Fibroblast of pulmonary artery (primary cell): ENCODE measurements around the gene ANXA11.
A peak's percentile ranks its signal among the peaks of the same experiment; 100 is the strongest.
"Not testable (repeated sequence)": the region's sequence is repeated elsewhere in the genome, so short reads cannot be mapped to it uniquely, and the experiment has no call there.

Experiments
- DNase-seq: peaks from one replicate; pipeline ENCODE4 v3.0.0-alpha.2; 2010; ENCODE audit warnings: low read depth
- H3K4me3 ChIP-seq: replicated peaks from 2 replicates; pipeline ENCODE4 v1.5.1; 2011; ENCODE audit warnings: low read depth, mild to moderate bottlenecking, control low read depth, low read length, moderate library complexity
- TF ChIP-seq, protein P1 (sequence below): IDR thresholded peaks from 2 replicates; pipeline ENCODE4 v1.5.1; 2011; ENCODE audit warnings: mild to moderate bottlenecking, control low read depth, low read length, inconsistent platforms; ENCODE audit errors: missing control alignments

ANXA11 gene

DNA sequence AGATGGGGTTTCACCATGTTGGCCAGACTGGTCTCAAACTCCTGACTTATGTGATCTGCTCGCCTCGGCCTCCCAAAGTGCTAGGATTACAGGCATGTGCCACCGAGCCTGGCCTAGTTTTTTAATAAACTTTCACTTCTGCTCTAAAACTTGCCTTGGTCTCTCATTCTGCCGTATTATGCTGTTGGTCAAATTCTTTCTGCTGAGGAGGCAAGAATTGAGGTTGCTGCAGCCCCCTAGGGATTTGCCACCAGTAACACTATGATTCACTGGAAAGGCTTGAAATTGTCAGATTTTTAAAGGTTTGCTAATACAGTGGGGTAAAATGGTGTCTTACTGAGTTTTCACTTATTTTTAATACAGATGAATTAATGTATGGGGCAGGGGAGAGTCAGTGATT is 21.4 kb upstream of the ANXA11 start:
- not testable (repeated sequence) for DNase-seq, H3K4me3 ChIP-seq

GRCh38 chr10:80223031-80223419 is 17.7 kb upstream of the ANXA11 start:
- not testable (repeated sequence) for H3K4me3 ChIP-seq, DNase-seq

GRCh38 chr10:80218878-80219277 is 13.5 kb upstream of the ANXA11 start:
- not testable (repeated sequence) for H3K4me3 ChIP-seq, DNase-seq

- not testable (repeated sequence) for H3K4me3 ChIP-seq, DNase-seq
These were observed 9.1 kb upstream of the ANXA11 start for GRCh38 chr10:80214368-80214982.

GRCh38 chr10:80212535-80213115 is 7.3 kb upstream of the ANXA11 start:
- not testable (repeated sequence) for H3K4me3 ChIP-seq, DNase-seq

- TF ChIP-seq, protein P1, sequence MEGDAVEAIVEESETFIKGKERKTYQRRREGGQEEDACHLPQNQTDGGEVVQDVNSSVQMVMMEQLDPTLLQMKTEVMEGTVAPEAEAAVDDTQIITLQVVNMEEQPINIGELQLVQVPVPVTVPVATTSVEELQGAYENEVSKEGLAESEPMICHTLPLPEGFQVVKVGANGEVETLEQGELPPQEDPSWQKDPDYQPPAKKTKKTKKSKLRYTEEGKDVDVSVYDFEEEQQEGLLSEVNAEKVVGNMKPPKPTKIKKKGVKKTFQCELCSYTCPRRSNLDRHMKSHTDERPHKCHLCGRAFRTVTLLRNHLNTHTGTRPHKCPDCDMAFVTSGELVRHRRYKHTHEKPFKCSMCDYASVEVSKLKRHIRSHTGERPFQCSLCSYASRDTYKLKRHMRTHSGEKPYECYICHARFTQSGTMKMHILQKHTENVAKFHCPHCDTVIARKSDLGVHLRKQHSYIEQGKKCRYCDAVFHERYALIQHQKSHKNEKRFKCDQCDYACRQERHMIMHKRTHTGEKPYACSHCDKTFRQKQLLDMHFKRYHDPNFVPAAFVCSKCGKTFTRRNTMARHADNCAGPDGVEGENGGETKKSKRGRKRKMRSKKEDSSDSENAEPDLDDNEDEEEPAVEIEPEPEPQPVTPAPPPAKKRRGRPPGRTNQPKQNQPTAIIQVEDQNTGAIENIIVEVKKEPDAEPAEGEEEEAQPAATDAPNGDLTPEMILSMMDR, result no peak
- no peak for DNase-seq
These were observed 6.4 kb upstream of the ANXA11 start for GRCh38 chr10:80211786-80212185.

DNA sequence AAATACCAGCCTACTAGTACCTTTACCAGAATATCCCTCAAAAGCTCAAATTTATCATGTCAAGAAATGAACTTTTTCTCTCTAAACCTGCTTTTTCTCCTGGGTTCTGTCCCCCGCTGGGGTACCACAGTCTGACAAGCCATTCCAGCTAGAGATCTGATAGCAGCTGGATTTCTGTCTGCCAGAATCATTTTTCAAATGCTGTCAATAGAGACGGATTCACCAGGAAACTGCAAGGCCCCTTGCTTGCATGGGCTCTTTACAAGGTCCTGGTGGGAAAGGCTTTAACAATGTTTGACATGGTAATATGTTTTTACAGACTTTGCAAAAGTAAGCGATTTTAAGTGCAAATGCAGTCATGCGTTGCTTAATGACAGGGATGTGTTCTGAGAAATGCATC is 4.9 kb upstream of the ANXA11 start:
- TF ChIP-seq, protein P1, result no peak
- no peak for DNase-seq
- no peak overlapping the region for H3K4me3 ChIP-seq

More at GRCh38 chr10:80211786-80212185, 6.4 kb upstream of the ANXA11 start:
- H3K4me3 ChIP-seq, result no peak overlapping the region

DNA sequence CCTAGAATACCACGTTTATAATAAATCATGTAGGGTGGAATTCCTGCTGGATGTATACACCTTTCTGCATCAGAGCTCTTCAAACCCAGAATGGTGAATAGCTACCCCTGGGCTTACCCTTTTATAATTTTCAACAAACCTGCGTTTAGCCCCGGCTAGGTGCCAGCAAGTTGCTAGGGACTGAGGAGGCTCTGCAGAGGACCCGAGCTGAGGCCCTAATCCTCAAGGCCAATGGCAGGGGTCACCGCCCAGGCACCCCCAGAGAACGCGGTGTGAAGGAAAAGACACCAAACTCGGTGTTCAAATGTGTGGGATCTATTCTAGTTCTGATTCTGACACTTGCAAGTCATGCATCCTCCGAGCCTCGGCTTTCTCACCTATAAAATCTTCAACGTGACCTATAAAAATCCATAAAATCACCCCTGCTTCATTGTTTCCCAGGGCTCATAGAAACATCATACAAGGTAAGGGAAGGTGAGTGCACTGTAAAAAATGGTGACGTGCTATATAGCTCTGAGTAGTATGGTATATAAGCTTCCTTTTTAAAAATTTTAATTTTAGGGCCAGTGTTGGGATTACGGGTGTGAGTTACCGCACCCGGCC is 2.5 kb upstream of the ANXA11 start:
- no peak for DNase-seq
- peak overlapping the region; percentile 36 for H3K4me3 ChIP-seq

GRCh38 chr10:80206277-80206655 is 929 bp upstream of the ANXA11 start:
- TF ChIP-seq, protein P1, result no peak
- no peak overlapping the region for H3K4me3 ChIP-seq
- no peak for DNase-seq

More for the DNA sequence above, 2.5 kb upstream of the ANXA11 start:
- TF ChIP-seq, protein P1, result no peak
